Endothelial cell of umbilical vein (primary cell): ENCODE data around the gene RAPGEF3.

Source experiments
- EZH2 ChIP-seq: IDR thresholded peaks from 2 replicates; pipeline ENCODE4 v1.6.1; 2012; ENCODE audit warnings: borderline replicate concordance, low read depth, mild to moderate bottlenecking, moderate library complexity, low read length, inconsistent platforms; ENCODE audit not compliant: severe bottlenecking
- FOS ChIP-seq: IDR thresholded peaks from 2 replicates; pipeline ENCODE4 v1.6.1; 2011; ENCODE audit warnings: mild to moderate bottlenecking, low read length, moderate library complexity, borderline replicate concordance; ENCODE audit not compliant: insufficient read depth
- GATA2 ChIP-seq: IDR thresholded peaks from 2 replicates; pipeline ENCODE4 v1.7.0; 2011; ENCODE audit warnings: low read depth, mild to moderate bottlenecking, moderate library complexity, mixed read lengths, low read length; ENCODE audit not compliant: insufficient read length, insufficient read depth
- JUN ChIP-seq: IDR thresholded peaks from 2 replicates; pipeline ENCODE4 v1.6.1; 2011; ENCODE audit warnings: borderline replicate concordance, low read depth; ENCODE audit not compliant: insufficient read length, insufficient read depth
- POLR2A ChIP-seq: IDR thresholded peaks from 2 replicates; pipeline ENCODE4 v1.6.1; 2012; ENCODE audit warnings: low read depth, mild to moderate bottlenecking, control low read depth, low read length
- POLR2AphosphoS5 ChIP-seq: IDR thresholded peaks from 2 replicates; pipeline ENCODE4 v1.6.1; 2012; ENCODE audit warnings: low read depth, mild to moderate bottlenecking, control low read depth, low read length, moderate library complexity; ENCODE audit not compliant: insufficient read depth
- TF ChIP-seq, protein P1 (sequence below), 2 donors: IDR thresholded peaks; 1 replicate in 1 of 2; 2 replicates in 1 of 2; pipeline ENCODE4 v1.5.1; 2011; ENCODE audit warnings: low read length in 2 of 2, mild to moderate bottlenecking in 2 of 2, moderate library complexity in 2 of 2, control low read depth in 1 of 2, inconsistent platforms in 1 of 2, low read depth in 1 of 2; ENCODE audit not compliant: insufficient read depth in 1 of 2; ENCODE audit errors: extremely low read depth in 1 of 2
- TF ChIP-seq, protein P2 (sequence below): IDR thresholded peaks from 2 replicates; pipeline ENCODE4 v1.6.1; 2011; ENCODE audit not compliant: insufficient read depth, insufficient read length

DNA sequence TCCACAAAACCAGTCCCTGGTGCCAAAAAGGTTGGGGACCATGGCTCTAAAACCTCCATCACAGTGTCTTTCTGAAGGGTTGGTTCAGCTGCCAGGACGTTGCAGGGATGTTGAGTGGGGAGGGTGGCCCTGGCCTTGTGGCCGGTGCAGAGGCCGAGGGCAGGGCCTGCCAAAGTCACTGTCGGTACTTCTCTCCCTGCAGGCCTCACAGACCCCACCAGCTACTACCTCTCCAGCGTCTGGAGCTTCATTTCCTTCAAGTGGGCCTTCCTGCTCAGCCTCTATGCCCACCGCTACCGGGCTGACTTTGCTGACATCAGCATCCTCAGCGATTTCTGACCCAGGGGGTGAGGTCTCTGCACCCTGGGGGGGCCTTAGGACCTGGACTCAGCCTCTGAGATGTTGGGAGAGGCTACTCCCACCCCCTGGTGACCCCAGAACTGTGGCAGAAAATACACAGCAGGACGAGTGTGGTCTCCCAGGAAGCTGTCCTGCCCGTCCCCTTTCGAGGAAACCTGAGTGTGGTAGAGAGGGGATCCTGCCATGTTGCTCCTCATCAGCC lies 21.3 kb upstream of the RAPGEF3 start:
- TF ChIP-seq EZH2 (no peak), JUN (no peak), POLR2AphosphoS5 (peak; percentile 15), POLR2A (peak; percentile 65), FOS (no peak), GATA2 (no peak)
- TF ChIP-seq, protein P1, sequence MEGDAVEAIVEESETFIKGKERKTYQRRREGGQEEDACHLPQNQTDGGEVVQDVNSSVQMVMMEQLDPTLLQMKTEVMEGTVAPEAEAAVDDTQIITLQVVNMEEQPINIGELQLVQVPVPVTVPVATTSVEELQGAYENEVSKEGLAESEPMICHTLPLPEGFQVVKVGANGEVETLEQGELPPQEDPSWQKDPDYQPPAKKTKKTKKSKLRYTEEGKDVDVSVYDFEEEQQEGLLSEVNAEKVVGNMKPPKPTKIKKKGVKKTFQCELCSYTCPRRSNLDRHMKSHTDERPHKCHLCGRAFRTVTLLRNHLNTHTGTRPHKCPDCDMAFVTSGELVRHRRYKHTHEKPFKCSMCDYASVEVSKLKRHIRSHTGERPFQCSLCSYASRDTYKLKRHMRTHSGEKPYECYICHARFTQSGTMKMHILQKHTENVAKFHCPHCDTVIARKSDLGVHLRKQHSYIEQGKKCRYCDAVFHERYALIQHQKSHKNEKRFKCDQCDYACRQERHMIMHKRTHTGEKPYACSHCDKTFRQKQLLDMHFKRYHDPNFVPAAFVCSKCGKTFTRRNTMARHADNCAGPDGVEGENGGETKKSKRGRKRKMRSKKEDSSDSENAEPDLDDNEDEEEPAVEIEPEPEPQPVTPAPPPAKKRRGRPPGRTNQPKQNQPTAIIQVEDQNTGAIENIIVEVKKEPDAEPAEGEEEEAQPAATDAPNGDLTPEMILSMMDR (IDR thresholded peaks at IDR 0.05; ENCODE audit: extremely low read depth in 1 of 2, insufficient read depth in 1 of 2, low read depth in 1 of 2, low read length in 2 of 2), result no peak
- TF ChIP-seq, protein P2, sequence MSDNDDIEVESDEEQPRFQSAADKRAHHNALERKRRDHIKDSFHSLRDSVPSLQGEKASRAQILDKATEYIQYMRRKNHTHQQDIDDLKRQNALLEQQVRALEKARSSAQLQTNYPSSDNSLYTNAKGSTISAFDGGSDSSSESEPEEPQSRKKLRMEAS, result no peak
